ENCODE data around the gene PDZD7. TPM values are rescaled to one million over a fixed set of nuclear protein-coding genes. Genes with fewer than 3 reads are reported as not detected.

Gene PDZD7
- total and polyA plus RNA-seq, 9 of the 15 experiments (the other 6 are each of a cell fraction or from before 2014, with no cell fraction given) = 0.04 to 0.24 (median 0.08) TPM; not detected in 3

- no peak for TF ChIP-seq CHD7 (IDR thresholded peaks at IDR 0.05; ENCODE audit: low read depth, low read length)
- no peak for TF ChIP-seq ARID1B (IDR thresholded peaks at IDR 0.05)
- no peak for TF ChIP-seq ZBTB9 (CRISPR knock-in tag; IDR thresholded peaks at IDR 0.05)
- TF ChIP-seq PRMT5 (CRISPR knock-in tag; IDR thresholded peaks at IDR 0.05) = no peak
- TF ChIP-seq ZNF764 (CRISPR knock-in tag; IDR thresholded peaks at IDR 0.05; ENCODE audit: low read depth) = no peak
- TF ChIP-seq CBX1 (IDR thresholded peaks at IDR 0.05; ENCODE audit: low read depth) = no peak
- TF ChIP-seq NR1H2 (CRISPR knock-in tag; IDR thresholded peaks at IDR 0.05) = no peak
- TF ChIP-seq ARID4B (CRISPR knock-in tag; IDR thresholded peaks at IDR 0.05) = no peak
- no peak for TF ChIP-seq SIX5 (IDR thresholded peaks at IDR 0.05; ENCODE audit: borderline replicate concordance in 1 of 2, insufficient read depth in 1 of 2, low read depth in 1 of 2, low read length in 2 of 2)
Observed at GRCh38 chr10:100997360-100998182, 33.4 kb downstream of the PDZD7 start (continued).
